Colonic mucosa (tissue), 4 donors: Measurements from ENCODE around the gene ZNF317. TPM values are rescaled to one million over a fixed set of nuclear protein-coding genes. Genes with fewer than 3 reads are reported as not detected.

ENCODE experiments used
- DNase-seq: peaks from one replicate; pipeline ENCODE4 v3.0.0-alpha.2; 2020
- H3K27ac ChIP-seq: fragments of 200-600 bp; one replicate; pipeline ENCODE4 v1.8.0; 2021
- H3K27me3 ChIP-seq: fragments of 200-600 bp; one replicate; pipeline ENCODE4 v1.8.0; 2021
- H3K36me3 ChIP-seq: fragments of 200-600 bp; one replicate; pipeline ENCODE4 v1.8.0; 2021
- H3K4me1 ChIP-seq: fragments of 200-600 bp; one replicate; pipeline ENCODE4 v1.8.0; 2021; ENCODE audit warnings: mild to moderate bottlenecking
- H3K4me3 ChIP-seq: fragments of 200-600 bp; one replicate; pipeline ENCODE4 v1.8.0; 2021
- H3K9ac ChIP-seq, 2 donors: one replicate each; pipeline ENCODE4 v1.7.0; 2013; ENCODE audit warnings: control low read depth in 2 of 2, low read depth in 2 of 2, low read length in 2 of 2
- H3K9me3 ChIP-seq: fragments of 200-600 bp; one replicate; pipeline ENCODE4 v1.8.0; 2021
- CTCF ChIP-seq: fragments of 200-600 bp; IDR thresholded peaks from one replicate; pipeline ENCODE4 v1.8.0; 2022; ENCODE audit warnings: antibody characterized with exemption, mild to moderate bottlenecking
- intact Hi-C: fragments of 100-400 bp; cut with DNase I; formaldehyde crosslinking; loops from one replicate; pipeline ENCODE4 v1.14.1; 2022
- total RNA-seq, 2 donors: library from RNA; stranded (reverse); fragmentation: NEBNext Ultra II Directional in 1 of 2; extraction: Animal tissue kit (Norgen Biotek cat#: 25700) in 1 of 2; gene quantifications; one replicate each; pipeline ENCODE4 v1.2.1, GENCODE V29; 2021
- donor health status: healthy.
- donor health status: DM: no; HTN: no; CAD: no.
- donor health status: DM: no; HTN: no; CAD: no.

ZNF317 gene
- total RNA-seq, 2 donors from 2014 or later, result 25.5 to 28.5 TPM

- no peaks in the 10 kb centered on the region for H3K36me3 ChIP-seq
- H3K4me3 ChIP-seq, result no peak within 1 kb of the TSS
- no peaks in the 10 kb centered on the region for H3K4me1 ChIP-seq
- H3K27me3 ChIP-seq, result no peaks in the 10 kb centered on the region
- H3K27ac ChIP-seq, result no peak within 1 kb of the TSS
- no peak for TF ChIP-seq CTCF
- intact Hi-C loops, result no loop called here
- no peaks in the 10 kb centered on the region for H3K9me3 ChIP-seq
- no peak within 1 kb of the TSS for H3K9ac ChIP-seq
- DNase-seq, result no peak
Measured at GRCh38 chr19:9126900-9127405, 13.2 kb upstream of the ZNF317 start, which contains the start of gene OR7G3. OR7G3 (minus strand) TSS chr19:9126950; CDS start chr19:9126950, 0 bp downstream.

- H3K36me3 ChIP-seq, result no peaks in the 10 kb centered on the region
- H3K9ac ChIP-seq, result no peak overlapping the region
- no peaks in the 10 kb centered on the region for H3K4me1 ChIP-seq
- no peak for TF ChIP-seq CTCF
- no peak for DNase-seq
- no peak overlapping the region for H3K27ac ChIP-seq
- no peaks in the 10 kb centered on the region for H3K9me3 ChIP-seq
- no peaks in the 10 kb centered on the region for H3K27me3 ChIP-seq
- no peak overlapping the region for H3K4me3 ChIP-seq
- intact Hi-C loops, result no loop called here
Measured at GRCh38 chr19:9128171-9128570, 12.0 kb upstream of the ZNF317 start.

GRCh38 chr19:9130965-9131364 lies 9.2 kb upstream of the ZNF317 start:
- H3K36me3 ChIP-seq, result no peaks in the 10 kb centered on the region
- TF ChIP-seq CTCF, result no peak
- no peak for DNase-seq
- intact Hi-C loops, result loop anchor here (10.0 kb wide), 1 partner anchor 664 kb away; no protein-coding TSS in a partner anchor
- no peaks in the 10 kb centered on the region for H3K27me3 ChIP-seq
- H3K4me1 ChIP-seq, result no peaks in the 10 kb centered on the region
- no peak overlapping the region for H3K9ac ChIP-seq
- H3K27ac ChIP-seq, result no peak overlapping the region
- no peak overlapping the region for H3K4me3 ChIP-seq
- H3K9me3 ChIP-seq, result no peaks in the 10 kb centered on the region

GRCh38 chr19:9132422-9132821 lies 7.8 kb upstream of the ZNF317 start:
- no peak for TF ChIP-seq CTCF
- DNase-seq, result no peak

GRCh38 chr19:9139609-9140158 lies 513 bp upstream of the ZNF317 start:
- no peak for DNase-seq
- no peak overlapping the region for H3K27ac ChIP-seq
- H3K9me3 ChIP-seq, result no peaks in the 10 kb centered on the region
- H3K4me3 ChIP-seq, result peak overlapping the region; percentile 86
- intact Hi-C loops, result loop anchor here (10.0 kb wide), 1 partner anchor 655 kb away; no protein-coding TSS in a partner anchor
- TF ChIP-seq CTCF, result no peak
- no peaks in the 10 kb centered on the region for H3K27me3 ChIP-seq
- peak overlapping the region; percentile 94 to 96 for H3K9ac ChIP-seq
- H3K36me3 ChIP-seq, result no peaks in the 10 kb centered on the region
- peaks cover 6% of the 10 kb centered on the region for H3K4me1 ChIP-seq

More at GRCh38 chr19:9132422-9132821, 7.8 kb upstream of the ZNF317 start:
- Histone ChIP-seq H3K9ac (no peak overlapping the region), H3K36me3 (no peaks in the 10 kb centered on the region), H3K9me3 (no peaks in the 10 kb centered on the region), H3K4me3 (no peak overlapping the region), H3K4me1 (no peaks in the 10 kb centered on the region), H3K27ac (no peak overlapping the region), H3K27me3 (no peaks in the 10 kb centered on the region)
- intact Hi-C loops, result loop anchor here (10.0 kb wide), 1 partner anchor 662 kb away; no protein-coding TSS in a partner anchor
